ACHN (cell line): ENCODE results near the gene ZNHIT2.
"Not testable (repeated sequence)": the region's sequence is repeated elsewhere in the genome, so short reads cannot be mapped to it uniquely, and the experiment has no call there.

ENCODE experiments used
- DNase-seq: peaks from one replicate; pipeline ENCODE4 v3.0.0-alpha.2; 2015
- in situ Hi-C: cut with HindIII; loops from 2 replicates; pipeline ENCODE4 v1.10.0; 2017; ENCODE audit warnings: low sequenced_read_pairs, low pct_ligation_motif_present, low pct_unique_long_range_greater_than_20kb

Gene ZNHIT2

DNA sequence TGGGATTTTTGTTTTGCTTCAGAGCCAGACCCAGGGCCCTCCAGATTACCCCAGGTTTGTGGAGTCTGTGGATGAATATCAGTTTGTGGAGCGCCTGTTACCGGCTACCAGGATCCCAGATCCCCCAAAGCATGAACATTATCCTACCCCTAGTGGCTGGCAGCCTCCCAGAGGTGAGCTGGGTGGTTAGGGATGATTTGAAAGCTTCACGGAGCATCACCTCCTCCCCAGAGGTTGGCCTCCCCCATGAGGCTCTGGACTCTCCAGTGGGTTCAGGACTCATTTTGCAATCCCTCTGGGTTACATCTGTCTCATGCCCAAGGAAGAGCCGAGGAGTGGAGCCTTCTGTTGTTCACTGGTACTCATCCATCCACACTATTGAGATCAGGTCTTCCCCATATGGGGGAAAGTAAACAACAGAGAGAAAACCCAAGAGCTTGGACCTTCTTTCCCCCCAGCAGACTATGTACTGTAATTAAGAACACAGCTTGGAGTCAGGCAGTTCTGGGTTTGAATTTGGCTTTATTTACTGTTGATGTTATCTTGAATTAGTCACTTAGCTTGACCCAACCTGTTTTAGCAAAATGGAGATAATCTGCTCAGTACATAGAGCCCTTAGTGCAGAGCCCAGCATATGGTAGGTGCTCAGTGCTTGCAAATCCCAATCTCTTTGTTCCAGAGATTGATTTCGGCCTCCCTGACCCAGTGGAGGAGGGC, 7.1 kb upstream of the ZNHIT2 start:
- no peak for DNase-seq
- in situ Hi-C loops, result no loop called here

GRCh38 chr11:65121865-65122696, 4.6 kb upstream of the ZNHIT2 start, which contains the start of the genes FAU and MRPL49:
FAU (minus strand) TSS chr11:65122134; CDS start chr11:65121813, 321 bp downstream.
MRPL49 (plus strand) TSS chr11:65122321; CDS start chr11:65122347, 26 bp downstream.
- in situ Hi-C loops, result no loop called here
- peak; percentile 96 for DNase-seq

DNA sequence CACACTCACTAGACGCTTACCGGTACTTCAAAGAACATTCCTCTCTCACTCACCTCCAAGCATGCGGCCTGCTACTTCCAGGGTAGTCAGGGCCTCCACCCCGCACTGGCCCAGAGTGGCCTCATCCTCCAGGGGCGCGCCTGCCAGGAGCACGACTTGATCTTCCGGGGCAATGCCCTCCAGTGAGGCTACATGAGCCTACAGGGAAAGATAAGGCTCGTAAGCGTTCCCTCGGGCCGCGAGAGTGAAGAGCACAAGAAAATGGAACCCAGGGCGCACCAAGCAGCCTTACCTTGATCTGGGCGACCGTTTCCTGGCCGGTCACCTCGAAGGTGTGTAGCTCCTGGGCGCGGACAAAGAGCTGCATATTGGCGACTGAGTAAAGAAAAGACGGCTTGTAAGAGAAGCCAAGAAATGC, 4.0 kb upstream of the ZNHIT2 start:
- in situ Hi-C loops, result no loop called here
- DNase-seq, result no peak

GRCh38 chr11:65120831-65121230, 3.3 kb upstream of the ZNHIT2 start:
- DNase-seq, result no peak
- in situ Hi-C loops, result no loop called here

GRCh38 chr11:65119670-65119995, 2.1 kb upstream of the ZNHIT2 start:
- DNase-seq, result no peak
- in situ Hi-C loops, result no loop called here

DNA sequence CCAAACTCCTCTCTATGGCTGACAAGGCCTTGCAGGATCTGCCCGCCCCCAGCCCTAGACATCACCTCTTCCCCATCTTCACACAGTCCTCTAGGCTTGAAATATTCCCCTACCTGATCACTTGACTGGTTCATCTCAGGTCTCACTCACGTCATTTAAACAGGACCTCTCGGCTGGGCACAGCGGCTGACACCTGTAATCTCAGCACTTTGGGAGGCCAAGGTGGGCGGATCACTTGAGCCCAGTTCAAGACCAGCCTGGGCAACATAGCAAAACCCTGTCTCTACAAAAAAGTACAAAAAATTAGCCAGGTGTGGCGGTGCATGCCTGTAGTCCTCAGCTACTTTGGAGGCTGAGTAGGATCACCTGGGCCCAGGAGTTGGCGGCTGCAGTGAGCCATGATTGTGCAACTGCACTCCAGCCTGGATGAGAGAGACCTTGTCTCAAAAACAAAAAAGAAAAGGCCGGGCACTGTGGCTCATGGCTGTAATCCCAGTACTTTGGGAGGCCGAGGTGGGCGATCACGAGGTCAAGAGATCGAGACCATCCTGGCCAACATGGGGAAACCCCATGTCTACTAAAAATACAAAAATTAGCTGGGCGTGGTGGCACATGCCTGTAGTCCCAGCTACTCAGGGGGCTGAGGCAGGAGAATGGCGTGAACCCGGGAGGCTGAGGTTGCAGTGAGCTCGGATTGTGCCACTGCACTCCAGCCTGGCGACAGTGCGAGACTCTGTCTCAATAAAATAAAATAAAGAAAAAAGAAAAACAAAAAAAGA, 1.6 kb upstream of the ZNHIT2 start:
- DNase-seq, in situ Hi-C loops: not testable (repeated sequence)

DNA sequence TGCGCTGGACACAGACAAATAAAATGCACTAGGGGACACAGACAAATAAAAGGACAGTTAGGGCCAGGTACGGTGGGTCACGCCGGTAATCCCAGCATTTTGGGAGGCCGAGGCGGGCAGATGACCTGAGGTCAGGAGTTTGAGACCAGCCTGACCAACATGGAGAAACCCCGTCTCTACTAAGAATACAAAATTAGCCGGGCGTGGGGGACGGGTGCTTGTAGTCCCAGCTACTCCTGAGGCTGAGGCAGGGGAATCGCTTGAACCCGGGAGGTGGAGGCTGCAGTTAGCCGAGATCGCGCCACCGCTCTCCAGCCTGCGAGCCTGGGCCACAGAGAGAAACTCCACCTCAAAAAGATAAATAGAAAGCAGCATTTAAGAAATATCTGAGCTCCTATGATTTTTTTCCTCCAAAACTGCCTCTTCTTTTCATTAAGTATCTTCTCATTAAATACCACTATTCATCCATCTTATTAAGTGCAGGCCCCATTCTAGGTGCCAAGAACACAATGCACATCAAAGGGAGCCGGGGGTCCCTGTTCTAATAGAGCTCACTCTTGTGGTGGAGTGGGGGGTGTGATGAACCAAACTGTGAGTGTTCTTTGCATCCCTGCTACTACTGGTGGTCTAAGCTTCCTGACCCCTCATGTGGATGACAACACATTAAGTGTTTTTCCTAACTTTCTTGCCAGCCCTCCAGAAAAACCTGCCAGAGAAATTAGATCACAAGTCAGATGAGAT, 766 bp upstream of the ZNHIT2 start:
- no peak for DNase-seq
- in situ Hi-C loops, result no loop called here

DNA sequence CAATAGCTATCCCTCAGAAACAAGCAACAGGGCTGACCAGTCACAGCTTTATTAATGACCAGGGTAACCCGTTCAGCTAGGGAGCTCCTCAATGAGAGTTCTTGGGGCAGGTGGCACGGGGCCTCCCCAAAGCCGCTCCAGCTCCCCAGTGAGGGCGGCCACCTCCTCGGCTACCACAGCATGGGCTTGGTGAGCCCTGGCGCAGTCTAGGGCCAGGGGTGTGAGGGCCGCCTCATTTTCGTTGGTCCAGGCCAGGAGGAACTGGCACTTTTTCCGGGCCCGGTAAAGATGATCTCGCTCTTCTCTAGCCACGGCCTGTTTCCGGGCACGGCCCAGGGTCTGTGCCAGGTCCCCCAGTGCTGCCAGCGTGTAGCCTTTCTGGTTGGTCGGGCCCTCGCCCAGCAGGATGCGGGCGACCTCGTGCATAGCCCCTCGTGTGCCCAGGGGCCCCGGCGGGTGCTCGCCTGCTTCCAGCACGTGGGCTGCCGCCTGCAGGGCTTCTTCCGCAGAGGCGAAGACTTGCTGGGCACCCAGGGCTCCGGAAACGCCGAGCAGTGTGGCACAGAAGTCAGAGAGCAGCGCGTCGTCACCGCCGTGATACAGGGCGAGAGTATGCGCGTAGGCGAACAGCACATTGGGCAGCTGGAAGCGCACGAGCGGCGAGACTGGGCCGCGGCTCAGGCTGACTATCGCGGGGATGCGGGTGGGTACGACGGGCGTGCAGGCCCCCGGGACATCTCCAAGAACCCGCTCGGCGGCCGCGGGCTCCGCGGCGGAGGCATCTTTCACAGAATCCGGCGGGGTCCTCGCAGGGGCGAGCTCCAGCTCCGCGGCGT, 913 bp downstream of the ZNHIT2 start:
- DNase-seq, result peak; percentile 22

DNA sequence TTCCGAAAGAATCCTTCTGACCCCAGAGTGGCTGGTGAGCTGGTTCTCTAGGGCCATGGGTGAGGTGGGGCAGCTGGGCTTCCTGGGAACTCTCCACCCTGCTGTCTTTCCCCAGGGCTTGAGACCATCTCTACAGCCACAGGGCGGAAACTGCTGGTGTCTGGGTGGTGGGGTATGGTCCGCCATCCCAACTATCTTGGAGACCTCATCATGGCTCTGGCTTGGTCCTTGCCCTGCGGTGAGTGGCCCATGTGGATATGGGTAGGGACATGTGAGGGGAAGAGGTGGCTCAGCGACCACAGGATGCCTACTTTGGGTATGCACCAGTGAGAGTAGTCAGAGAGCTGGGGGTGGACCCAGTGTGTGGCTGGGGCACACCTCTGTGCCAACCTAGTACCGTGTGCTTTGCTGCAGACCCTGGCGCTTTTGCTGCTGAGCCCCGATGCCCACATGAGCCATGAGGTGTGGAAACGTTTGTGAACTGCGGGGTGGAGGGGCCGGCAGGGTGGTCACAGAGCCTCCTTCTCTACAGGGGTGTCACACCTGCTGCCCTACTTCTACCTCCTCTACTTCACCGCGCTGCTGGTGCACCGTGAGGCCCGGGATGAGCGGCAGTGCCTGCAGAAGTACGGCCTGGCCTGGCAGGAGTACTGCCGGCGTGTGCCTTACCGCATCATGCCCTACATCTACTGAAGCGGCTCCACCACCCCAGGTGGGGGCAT, 2.0 kb downstream of the ZNHIT2 start:
- in situ Hi-C loops, result no loop called here
- no peak for DNase-seq

More for the DNA sequence above, 913 bp downstream of the ZNHIT2 start:
- in situ Hi-C loops, result no loop called here

DNA sequence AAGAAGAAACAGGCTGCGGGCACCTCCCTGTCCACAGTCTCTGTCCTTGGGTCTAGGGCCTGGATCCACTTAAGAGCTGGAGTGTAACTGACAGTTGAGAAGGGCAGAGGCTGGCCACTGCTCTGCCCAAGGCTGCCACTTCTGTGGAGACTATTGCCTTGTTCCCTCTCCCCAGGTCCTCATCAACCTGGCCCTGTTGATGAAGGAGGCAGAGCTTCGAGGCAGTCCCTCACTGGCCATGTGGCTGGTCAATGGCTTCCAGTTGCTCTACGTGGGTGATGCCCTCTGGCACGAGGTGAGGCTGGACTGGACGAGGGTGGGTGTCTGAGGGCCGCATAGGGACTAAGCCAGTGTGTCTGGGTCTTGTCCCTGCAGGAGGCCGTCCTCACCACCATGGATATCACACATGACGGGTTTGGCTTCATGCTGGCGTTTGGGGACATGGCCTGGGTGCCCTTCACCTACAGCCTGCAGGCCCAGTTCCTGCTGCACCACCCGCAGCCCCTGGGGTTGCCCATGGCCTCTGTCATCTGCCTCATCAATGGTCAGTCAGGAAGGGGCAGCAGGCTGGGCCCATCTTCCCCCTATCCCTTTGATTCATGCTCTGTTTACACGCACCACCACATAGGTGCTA, 2.8 kb downstream of the ZNHIT2 start:
- no peak for DNase-seq

GRCh38 chr11:65113839-65114238, 3.7 kb downstream of the ZNHIT2 start:
- DNase-seq, result no peak
- in situ Hi-C loops, result no loop called here

More for the DNA sequence above, 2.8 kb downstream of the ZNHIT2 start:
- in situ Hi-C loops, result no loop called here

- in situ Hi-C loops, result no loop called here
- peak; percentile 52 for DNase-seq
These were observed 4.1 kb downstream of the ZNHIT2 start for GRCh38 chr11:65113361-65113756.

DNA sequence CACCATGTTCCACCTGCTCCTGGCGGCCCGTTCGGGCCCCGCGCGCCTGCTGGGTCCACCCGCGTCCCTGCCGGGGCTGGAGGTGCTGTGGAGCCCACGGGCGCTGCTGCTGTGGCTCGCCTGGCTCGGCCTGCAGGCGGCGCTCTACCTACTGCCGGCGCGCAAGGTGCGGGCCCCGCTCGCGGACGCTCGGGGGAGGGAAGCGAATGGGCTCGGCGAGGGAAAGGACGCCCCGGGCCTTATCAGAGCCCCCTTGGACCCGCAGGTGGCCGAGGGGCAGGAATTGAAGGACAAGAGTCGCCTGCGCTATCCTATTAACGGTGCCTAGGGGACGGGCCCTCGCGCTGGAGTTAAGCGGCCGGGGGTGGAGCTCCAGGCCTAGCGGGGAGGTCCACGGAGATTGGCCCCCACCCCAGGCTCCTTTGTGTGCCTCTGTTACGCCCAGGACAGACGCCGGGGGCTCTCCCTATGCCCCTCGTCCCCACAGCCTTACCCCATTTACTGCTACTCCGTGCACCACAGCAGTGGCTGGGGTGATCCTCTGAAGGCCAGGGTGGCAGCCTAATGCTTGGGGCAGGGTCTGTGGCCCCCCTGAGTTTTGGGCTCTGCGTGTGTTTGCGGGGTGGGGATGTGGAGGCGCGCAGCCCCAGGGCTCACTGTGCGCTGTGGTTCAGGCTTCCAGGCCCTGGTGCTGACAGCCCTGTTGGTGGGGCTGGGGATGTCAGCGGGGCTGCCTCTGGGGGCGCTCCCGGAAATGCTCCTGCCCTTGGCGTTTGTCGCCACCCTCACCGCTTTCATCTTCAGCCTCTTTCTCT, 4.7 kb downstream of the ZNHIT2 start:
- in situ Hi-C loops, result no loop called here

DNA sequence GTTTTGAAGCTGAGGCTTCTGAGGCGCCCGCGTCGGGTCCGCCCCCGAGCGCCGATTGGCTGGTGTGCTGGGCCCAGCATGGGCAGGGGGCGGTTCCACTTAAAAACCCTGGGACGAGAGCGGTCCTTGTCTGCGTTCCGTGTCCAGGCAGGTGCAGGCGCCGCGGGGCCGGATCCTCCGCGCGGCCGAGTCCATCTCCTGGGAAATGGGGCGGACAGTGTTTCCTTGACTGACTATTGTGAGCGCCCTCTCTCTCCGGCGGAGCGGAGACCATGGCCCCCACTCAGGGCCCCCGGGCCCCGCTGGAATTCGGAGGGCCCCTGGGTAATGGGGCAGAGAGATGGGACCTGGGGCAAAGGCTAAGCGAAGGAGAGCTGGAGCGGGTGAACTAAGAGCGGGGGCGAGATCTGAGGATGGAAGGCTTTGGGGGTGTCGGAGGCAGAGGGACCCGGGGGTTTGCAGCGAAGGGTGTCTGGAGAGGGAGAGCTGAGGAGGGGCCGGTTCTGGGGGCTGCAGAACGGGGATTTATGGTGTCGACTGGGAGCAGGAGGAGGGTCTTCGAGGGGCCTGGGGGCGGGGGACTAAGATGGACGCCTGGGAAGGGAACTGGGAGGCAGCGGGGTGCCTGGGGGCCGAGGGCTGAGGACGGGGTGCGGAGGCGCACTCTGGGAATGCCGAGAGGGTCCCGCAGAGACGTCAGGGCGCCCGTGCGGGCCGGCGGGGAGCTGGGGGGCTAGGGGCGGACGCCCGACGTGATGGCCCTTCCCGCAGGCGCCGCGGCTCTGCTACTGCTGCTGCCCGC, 5.6 kb downstream of the ZNHIT2 start, which contains the start of gene TM7SF2:
Gene TM7SF2 (plus strand): TSS at position 129 of the 802 bp plus-strand sequence. CDS start 144 bp downstream, at position 273.
- in situ Hi-C loops, result no loop called here

More for the DNA sequence above, 4.7 kb downstream of the ZNHIT2 start:
- DNase-seq, result peak; percentile 40

GRCh38 chr11:65111159-65111743, 6.2 kb downstream of the ZNHIT2 start:
- no peak for DNase-seq
- in situ Hi-C loops, result no loop called here

More for the DNA sequence above, 5.6 kb downstream of the ZNHIT2 start, which contains the start of gene TM7SF2:
- DNase-seq, result peak; percentile 94
